GM18526 (cell line): ENCODE results near the gene LDLRAD4.

Source experiments
- POLR2A ChIP-seq: IDR thresholded peaks from 3 replicates; pipeline ENCODE4 v1.6.1; 2011; ENCODE audit not compliant: insufficient read length; ENCODE audit errors: extremely low read depth

Gene LDLRAD4

GRCh38 chr18:13527730-13528129 lies 309.2 kb downstream of the LDLRAD4 start:
- no peak for TF ChIP-seq POLR2A

- no peak for TF ChIP-seq POLR2A
These were observed 310.3 kb downstream of the LDLRAD4 start for GRCh38 chr18:13528739-13529392.

DNA sequence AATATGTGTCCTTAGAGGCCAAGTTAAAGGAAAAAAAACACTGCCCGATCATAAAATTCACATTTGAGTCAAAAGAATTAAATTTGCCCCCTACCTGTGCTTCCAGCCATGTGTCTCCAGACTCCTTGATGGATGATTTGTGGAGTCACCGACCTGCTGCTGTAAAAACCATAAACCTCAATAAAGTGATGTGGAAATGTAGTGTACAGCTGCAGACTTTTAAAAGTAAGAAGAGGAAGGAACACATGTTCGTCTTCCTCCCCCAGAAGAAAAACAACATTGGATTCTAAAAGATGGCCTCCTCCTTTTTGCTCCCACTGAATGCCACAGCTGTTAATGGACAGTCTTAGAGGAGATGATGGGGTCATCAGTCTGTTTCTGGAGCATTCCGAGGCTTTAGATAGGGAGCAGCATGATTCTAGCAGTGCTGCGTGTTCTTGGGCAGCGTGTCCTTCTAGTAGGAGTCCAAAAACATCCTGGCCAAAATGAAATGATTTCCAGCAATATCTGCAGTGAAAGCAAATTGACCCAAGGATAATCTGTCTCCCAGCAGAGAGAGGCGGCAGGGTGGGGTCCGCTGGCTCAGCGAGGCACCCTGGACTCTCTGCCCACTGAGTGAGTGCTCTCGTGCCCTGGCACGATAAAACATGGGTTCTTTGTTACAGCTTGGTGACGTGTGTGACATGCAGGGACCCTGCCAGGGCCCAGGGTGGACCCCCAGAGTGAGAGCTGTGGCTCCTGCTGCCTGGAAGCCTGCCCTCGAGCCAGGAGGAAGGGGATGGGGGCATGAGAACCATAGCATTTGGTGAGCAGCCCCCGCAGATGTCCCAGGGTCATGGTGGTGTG lies 311.7 kb downstream of the LDLRAD4 start:
- no peak for TF ChIP-seq POLR2A

- no peak for TF ChIP-seq POLR2A
These were observed 312.4 kb downstream of the LDLRAD4 start for GRCh38 chr18:13530879-13531387.

DNA sequence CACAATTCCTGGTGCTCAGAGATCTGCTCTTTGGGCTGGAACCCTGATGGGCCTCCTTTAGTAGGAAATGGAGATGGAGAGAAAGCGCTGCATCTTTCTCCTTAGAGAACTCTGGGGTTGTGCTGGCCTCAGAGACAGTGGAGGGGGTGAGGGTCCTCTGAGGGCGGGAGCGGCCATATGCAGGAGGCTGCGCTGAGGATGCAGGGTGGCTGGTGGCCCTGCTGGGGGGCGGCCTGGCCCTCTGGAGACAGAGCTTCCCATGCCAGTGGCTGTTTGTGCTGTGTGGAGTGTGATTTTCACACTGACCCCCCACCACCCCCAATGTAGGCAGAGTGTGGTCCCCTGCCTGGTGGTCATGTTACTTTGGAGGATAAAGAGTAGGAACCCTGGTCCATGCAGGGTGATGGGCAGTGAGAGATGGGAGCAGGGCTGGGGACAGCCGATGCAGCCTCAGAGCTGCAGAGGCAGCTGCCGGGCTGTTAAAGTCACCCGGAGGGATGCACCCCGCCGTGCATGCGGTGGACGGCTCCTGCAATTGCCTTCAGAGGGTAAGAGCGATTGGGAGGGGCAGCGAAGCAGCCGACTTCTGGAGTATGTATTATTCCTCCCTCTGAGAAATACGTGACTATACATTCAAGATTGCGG lies 313.2 kb downstream of the LDLRAD4 start:
- TF ChIP-seq POLR2A: no peak

DNA sequence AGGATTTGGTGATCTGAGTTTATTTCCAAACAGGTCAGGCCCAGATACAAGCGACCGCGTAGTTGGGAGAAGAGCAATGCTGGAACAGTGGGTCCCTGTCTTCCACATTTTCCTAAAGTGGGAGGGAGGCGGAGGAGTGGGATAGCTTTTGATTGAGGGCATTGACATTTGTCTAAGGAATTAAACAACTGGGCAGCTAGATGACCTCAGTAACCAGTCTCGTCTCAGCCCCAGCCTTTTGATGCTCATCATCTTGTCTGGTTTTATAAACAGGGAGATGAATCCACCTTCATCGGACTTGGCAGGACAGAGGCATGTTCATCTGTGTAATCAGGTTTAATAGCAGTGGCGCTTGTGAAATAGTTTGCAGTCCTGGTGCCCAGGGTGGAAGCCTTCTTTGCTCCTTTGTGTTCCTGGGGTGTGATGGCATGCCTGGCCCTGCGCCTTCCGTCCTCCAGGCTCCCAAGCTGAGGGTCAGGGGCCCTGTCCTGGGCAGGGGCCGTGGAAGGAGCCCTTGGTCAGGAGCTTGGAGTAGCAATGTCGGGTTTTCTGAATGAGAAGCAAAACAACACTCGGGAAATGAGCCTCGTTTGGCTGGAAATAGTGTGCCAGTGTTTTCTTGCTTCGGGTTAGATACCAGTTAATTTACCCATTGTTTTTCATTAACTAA lies 314.0 kb downstream of the LDLRAD4 start:
- no peak for TF ChIP-seq POLR2A

GRCh38 chr18:13534631-13535030 lies 316.1 kb downstream of the LDLRAD4 start:
- TF ChIP-seq POLR2A: no peak

DNA sequence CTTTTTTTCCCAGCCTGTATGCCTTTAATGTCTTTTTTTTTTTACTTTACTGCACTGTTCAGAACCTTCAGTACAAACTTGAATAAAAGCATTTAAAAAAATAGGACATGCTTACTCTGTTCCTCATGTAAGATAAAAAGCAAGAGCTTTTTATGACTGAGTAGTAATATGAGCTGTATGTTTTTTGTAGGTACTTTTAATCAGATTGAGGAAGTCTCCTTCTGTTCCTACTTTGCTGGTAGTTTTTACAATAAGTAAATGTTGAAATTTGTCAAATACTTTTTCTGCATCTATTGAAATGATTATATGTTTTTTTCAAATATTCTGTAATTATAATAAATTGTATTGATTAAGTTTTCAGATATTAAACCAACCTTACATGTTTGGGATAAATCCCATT lies 318.0 kb downstream of the LDLRAD4 start:
- no peak for TF ChIP-seq POLR2A

- TF ChIP-seq POLR2A: no peak
These were observed 318.6 kb downstream of the LDLRAD4 start for GRCh38 chr18:13537022-13537780.

GRCh38 chr18:13538630-13539029 lies 320.1 kb downstream of the LDLRAD4 start:
- no peak for TF ChIP-seq POLR2A

DNA sequence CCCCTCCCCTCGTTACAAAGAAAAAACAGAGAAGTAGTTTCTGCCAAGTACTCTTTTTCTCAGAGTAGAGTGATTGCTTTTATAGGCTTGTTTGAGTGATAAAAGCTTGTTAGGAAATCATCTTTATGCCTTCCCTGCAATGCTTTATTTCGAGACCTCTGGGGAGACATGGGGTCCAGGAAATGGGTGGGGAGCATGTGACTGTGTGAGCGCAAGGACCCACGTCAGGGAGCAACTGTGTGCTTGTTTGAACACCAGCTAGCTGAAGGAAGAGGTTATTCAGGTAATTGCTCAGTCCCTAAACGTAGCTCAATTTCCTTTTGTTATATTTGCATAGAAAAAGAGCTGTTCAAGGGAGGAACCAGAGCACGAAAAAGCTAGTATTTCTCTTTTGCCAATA lies 320.5 kb downstream of the LDLRAD4 start:
- TF ChIP-seq POLR2A: no peak

- no peak for TF ChIP-seq POLR2A
These were observed 321.4 kb downstream of the LDLRAD4 start for GRCh38 chr18:13539843-13540476.

DNA sequence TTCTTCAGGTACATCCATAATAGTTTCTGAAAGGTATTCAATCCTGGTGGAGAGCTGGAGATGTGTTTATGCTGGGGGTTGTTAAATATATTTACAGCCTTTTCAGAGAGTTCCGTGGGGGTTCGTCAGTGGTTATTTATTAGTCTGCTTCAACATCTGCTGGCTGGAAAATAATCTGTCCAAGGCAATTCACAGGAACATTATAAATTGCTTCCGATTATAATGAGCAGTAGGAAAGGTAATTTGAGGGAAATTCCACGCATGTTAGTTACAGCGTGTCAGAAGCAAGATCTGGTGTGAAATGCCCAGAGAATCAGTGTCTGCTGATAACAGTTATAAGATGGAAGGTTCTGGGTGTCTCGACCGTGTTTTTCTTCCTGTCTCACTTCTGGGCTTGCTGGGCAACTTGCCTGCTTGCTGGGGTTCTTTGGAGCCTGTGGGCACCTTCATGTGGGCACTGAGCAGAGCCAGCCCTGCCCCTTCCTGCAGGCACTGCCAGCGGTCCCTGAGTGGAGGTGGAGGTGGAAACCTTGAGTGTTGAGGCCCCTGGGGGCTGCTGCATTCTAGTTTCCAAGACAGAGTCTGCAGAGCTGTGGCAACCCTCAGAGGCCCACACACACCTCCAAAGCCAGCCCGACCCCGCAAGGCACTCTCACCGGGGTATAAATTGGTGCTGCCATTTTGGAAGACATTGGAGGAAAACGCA lies 322.1 kb downstream of the LDLRAD4 start:
- TF ChIP-seq POLR2A: no peak
